HepG2 (cell line): Measurements from ENCODE around the gene DOCK3. TPM values are rescaled to one million over a fixed set of nuclear protein-coding genes. Genes with fewer than 3 reads are reported as not detected.

Experiments
- KAT2B ChIP-seq: fragments of 150-350 bp; IDR thresholded peaks from 2 replicates; pipeline ENCODE4 v1.6.1; 2014; ENCODE audit warnings: low read depth, low read length, borderline replicate concordance
- MED1 ChIP-seq: sonication (generic); formaldehyde crosslinking; IDR thresholded peaks from 2 replicates; pipeline ENCODE4 v1.4.0; 2020; ENCODE audit warnings: missing genetic modification reagents
- POLR2AphosphoS5 ChIP-seq: IDR thresholded peaks from 2 replicates; pipeline ENCODE4 v1.6.1; 2012; ENCODE audit warnings: low read depth, low read length
- ZNF235 ChIP-seq: sonication (generic); formaldehyde crosslinking; IDR thresholded peaks from 2 replicates; pipeline ENCODE4 v1.8.1; 2023; ENCODE audit warnings: mild to moderate bottlenecking, missing genetic modification reagents, borderline replicate concordance
- polyA plus RNA-seq, 8 experiments: library from polyadenylated mRNA; depleted of rRNA in 3 of 8; stranded (reverse) in 7 of 8; unstranded in 1 of 8; fragments of >200 nt; fragmentation: Illumina TruSeq in 4 of 8; extraction: Trizol in 4 of 8; gene quantifications; 2 replicates each; pipeline versions ENCODE4 v1.2.1 to v1.2.3, GENCODE V29; 2011 to 2016; ENCODE audit warnings: low read depth in 4 of 8, missing spikeins in 1 of 8, mixed read lengths in 1 of 8; ENCODE audit not compliant: insufficient read depth in 1 of 8
- total RNA-seq, 5 experiments: library from RNA; depleted of rRNA; stranded (reverse); fragments of >200 nt; fragmentation: Illumina TruSeq; extraction: Trizol; gene quantifications; 2 replicates each; pipeline ENCODE4 v1.2.3, GENCODE V29; 2016; ENCODE audit warnings: low read depth in 1 of 5
- TF ChIP-seq, protein P1 (sequence below), 2 experiments: sonication (generic) in 1 of 2; formaldehyde crosslinking in 1 of 2; IDR thresholded peaks; 2 replicates each; pipeline versions ENCODE4 v1.6.1 to v1.9.0; 2014 to 2022; ENCODE audit warnings: antibody characterized with exemption in 1 of 2, borderline replicate concordance in 1 of 2, inconsistent platforms in 1 of 2, low read depth in 1 of 2, missing genetic modification reagents in 1 of 2
- TF ChIP-seq, protein P2 (sequence below): sonication (generic); formaldehyde crosslinking; conservative IDR thresholded peaks from 2 replicates; pipeline ENCODE4 v1.4.0; 2020; ENCODE audit warnings: missing genetic modification reagents

Gene DOCK3
- total and polyA plus RNA-seq, 2 of the 13 experiments (the other 11 are each of a cell fraction or from before 2014, with no cell fraction given), result not detected

DNA sequence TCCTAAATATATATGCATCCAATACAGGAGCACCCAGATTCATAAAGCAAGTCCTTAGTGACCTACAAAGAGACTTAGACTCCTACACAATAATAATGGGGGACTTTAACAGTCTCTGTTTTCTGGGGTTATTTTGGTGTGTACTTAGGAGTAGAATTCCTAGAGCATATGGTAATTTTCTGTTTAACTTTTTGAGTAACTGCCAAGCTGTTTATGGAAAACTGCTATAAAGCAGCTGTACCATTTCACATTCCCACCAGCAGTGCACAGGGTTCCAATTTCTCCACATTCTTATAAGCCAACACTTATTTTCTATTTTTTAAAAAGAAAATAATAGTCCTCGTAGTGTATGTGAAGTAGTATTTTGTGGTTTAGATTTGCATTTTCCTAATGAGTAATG is 68.9 kb downstream of the DOCK3 start (continued):
- TF ChIP-seq, protein P1, sequence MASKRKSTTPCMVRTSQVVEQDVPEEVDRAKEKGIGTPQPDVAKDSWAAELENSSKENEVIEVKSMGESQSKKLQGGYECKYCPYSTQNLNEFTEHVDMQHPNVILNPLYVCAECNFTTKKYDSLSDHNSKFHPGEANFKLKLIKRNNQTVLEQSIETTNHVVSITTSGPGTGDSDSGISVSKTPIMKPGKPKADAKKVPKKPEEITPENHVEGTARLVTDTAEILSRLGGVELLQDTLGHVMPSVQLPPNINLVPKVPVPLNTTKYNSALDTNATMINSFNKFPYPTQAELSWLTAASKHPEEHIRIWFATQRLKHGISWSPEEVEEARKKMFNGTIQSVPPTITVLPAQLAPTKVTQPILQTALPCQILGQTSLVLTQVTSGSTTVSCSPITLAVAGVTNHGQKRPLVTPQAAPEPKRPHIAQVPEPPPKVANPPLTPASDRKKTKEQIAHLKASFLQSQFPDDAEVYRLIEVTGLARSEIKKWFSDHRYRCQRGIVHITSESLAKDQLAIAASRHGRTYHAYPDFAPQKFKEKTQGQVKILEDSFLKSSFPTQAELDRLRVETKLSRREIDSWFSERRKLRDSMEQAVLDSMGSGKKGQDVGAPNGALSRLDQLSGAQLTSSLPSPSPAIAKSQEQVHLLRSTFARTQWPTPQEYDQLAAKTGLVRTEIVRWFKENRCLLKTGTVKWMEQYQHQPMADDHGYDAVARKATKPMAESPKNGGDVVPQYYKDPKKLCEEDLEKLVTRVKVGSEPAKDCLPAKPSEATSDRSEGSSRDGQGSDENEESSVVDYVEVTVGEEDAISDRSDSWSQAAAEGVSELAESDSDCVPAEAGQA (IDR thresholded peaks at IDR 0.05; ENCODE audit: low read depth), result no peak
- TF ChIP-seq, protein P1 (CRISPR knock-in tag; IDR thresholded peaks at IDR 0.05; ENCODE audit: borderline replicate concordance), result no peak
- TF ChIP-seq, protein P2, sequence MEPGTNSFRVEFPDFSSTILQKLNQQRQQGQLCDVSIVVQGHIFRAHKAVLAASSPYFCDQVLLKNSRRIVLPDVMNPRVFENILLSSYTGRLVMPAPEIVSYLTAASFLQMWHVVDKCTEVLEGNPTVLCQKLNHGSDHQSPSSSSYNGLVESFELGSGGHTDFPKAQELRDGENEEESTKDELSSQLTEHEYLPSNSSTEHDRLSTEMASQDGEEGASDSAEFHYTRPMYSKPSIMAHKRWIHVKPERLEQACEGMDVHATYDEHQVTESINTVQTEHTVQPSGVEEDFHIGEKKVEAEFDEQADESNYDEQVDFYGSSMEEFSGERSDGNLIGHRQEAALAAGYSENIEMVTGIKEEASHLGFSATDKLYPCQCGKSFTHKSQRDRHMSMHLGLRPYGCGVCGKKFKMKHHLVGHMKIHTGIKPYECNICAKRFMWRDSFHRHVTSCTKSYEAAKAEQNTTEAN, result no peak
- TF ChIP-seq KAT2B (no peak), POLR2AphosphoS5 (no peak), ZNF235 (CRISPR knock-in tag) (no peak), MED1 (no peak)
- TF ChIP-seq, all 625 proteins: peak for 0
